Left colon (tissue), 2 donors: Measurements from ENCODE around the gene MTHFSD. TPM values are rescaled to one million over a fixed set of nuclear protein-coding genes. Genes with fewer than 3 reads are reported as not detected.
A peak's percentile ranks its signal among the peaks of the same experiment; 100 is the strongest.

Experiments
- ATAC-seq: fragments of 200-7000 bp; cut with Tn5 transposase; one replicate; pipeline ENCODE4 v1.9.1; 2020; ENCODE audit warnings: mild to moderate bottlenecking, moderate library complexity
- DNase-seq, 2 donors: peaks; one replicate each; pipeline ENCODE4 v3.0.0-alpha.2; 2020
- intact Hi-C, 2 donors: fragments of 100-400 bp; cut with DNase I in 1 of 2; cut with micrococcal nuclease in 1 of 2; formaldehyde crosslinking; loops; one replicate each; pipeline versions ENCODE4 v1.11.2 to v1.14.0; 2022; cut with DNase I, micrococcal nuclease
- total RNA-seq, 2 donors: library from RNA; stranded (reverse); fragmentation: NEBNext Ultra II Directional; extraction: Animal tissue kit (Norgen Biotek cat#: 25700); gene quantifications; one replicate each; pipeline ENCODE4 v1.2.1, GENCODE V29; 2021
- donor health status: DM: no; HTN: no; CAD: no.
- donor health status: DM: yes; HTN: yes; CAD: no.

MTHFSD gene
- total RNA-seq, 2 donors from 2014 or later = 18.6 to 23.3 TPM

DNA sequence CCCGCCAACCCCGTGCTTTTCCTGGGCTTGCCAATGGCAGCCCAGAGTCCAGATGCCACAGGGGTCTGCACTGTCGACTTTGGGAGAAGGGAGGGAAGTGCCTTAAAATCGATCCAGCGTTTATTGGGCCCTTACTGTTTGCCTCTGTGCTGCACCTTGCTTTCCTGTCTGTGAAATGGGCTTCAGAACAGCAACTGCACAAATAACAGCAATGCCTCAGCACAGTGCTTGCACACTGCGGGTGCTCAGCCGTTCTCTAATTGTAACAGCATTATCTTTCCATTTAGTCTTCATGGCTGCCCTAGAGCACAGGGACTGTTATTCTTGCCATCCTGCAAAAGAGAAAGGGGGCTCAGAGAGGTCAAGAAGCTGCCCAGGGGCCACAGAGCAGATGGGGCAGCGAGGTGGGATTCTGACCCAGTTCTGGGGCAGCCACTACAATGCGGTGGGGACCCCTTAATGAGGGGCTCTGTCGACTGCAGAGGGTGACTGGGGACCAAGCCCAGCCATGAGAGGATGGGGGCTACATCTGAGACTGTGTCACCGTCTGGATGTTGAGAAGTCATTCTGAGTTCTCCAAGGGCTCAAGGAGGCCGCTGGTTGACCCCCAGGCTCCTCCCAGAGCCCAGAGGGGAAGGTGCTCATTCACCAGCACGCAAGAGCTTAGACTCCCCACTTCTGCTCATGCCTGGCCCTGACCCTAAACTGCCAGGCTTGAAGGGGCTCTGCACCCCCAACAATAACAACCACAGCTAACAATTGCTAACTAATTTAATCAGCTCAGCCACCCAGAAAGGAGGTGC, 54.1 kb downstream of the MTHFSD start:
- intact Hi-C loops = no loop called here
- DNase-seq = no peak

DNA sequence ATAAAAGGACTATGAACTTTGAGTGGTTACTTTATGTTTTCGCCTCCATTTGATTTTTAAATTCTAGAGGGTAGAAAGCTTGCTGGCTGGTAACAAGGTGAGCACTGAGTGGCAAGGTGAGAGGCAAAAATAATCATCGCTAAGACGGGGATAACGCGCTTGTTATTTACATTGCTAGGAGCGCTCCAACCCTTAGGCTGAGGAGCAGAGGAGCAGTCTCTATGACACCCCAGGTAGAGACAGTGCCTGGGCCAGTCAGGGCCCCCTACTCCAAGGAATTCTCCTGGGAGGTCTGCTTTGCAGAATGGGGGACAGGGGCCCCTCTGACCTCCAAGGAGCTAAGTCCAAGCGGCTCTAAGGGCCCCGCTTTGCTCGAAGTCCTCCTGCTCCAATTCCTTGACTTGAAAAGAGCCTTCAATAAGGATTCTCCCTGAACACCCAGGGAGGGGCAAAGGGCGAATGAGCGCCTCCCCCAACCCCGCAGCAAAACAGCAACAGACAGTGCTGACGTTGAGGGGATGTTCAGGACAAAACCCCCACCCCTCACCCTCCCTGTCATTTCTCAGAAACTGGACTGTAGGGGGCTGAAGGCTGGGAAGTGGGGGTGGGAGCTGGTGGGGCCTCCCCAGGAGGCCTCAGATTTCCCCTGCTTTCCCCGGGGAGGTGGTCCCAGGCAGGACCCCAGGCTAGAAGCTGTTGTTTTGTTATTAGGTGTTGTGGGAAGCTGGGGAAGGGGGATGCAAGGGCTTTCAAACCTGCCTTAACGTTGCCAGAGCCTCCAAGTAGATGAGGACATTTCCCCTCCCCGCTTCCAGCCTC, 54.9 kb downstream of the MTHFSD start:
- DNase-seq (no peak), ATAC-seq (no peak)
- intact Hi-C loops = no loop called here

More for the DNA sequence above, 54.1 kb downstream of the MTHFSD start:
- ATAC-seq = no peak

DNA sequence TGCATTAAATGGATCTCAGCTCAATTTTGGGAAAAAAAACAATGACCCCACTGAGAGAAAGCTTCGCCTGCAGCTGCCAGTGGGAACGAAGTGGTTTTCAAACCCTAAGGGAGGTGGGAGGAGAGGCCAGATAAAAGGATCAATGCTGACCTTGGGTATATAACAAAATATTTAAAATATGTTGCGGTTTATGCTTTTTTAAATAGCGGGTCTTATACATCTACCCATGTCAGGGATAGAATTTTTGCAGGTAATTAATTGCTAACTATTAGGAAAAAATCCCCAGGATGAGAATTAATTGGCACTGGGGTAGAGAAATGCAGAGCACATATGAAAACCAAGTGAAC, 55.6 kb downstream of the MTHFSD start:
- ATAC-seq = no peak
- intact Hi-C loops = no loop called here

DNA sequence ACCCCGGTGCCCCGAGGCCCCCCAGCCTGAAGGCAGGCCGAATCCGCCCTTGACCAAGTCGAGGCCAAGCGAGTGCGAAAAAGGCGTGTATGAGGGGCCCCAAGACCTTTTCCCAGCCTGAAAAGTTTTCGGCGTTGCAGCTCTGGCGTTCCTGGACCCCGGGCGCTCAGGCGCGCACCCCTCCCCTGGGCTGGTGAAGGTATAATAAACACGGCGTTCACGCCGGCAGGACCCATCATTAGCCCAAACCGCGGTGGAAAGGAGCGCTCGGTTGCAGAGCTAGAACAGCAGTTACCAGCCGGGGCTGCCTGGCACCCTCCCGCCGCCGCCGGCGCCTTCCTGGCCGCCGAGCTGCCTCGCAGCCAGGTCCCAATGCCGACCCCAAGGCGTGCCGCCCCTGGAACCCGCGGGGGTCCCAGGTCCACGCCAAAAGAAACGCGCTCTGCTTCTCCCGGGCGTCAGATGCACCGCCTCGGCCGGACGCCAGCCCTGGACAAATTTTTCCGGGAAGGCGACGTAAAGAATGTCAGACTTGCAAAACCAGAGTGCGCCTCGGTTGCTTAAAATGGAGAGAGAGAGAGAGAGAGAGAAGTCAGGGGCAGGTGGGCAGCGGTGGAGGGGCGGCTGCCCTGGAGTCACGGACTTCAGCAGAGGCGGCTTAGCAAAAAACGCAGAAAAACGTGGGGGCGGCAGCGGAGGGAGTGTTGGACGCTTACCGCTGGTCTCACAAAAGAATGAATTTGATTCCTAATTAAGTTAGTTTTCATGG, 56.2 kb downstream of the MTHFSD start:
- intact Hi-C loops = no loop called here

More for the DNA sequence above, 55.6 kb downstream of the MTHFSD start:
- no peak for DNase-seq

DNA sequence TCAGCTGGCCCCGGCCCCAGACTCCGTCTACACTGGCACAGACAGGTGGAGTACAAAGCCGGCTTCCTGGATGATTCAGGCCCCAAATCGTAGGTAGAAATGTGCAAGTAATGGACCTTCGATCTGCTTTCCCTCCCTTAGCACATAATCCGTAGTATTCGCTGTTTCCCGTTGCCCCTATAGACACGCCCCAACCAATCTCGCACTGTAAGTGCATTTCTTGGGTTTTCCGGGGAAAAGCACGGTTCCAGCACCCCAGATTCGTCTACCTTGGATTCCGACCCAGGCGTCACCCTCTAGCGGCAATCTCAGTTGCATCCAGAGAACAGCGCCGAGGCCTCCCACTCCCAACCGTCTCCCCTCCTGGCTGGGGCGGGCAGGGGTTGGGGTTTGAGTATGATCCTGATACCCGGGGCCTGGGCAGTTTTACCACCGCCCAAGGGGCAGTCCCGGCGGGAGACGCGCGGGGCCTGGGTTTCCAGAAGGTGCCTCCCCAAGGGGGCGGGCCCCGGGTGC, 56.8 kb downstream of the MTHFSD start:
- intact Hi-C loops = no loop called here
- DNase-seq = no peak
- no peak for ATAC-seq

More for the DNA sequence above, 56.2 kb downstream of the MTHFSD start:
- ATAC-seq (no peak), DNase-seq (peak in 1 of 2 donors; percentile 30)

DNA sequence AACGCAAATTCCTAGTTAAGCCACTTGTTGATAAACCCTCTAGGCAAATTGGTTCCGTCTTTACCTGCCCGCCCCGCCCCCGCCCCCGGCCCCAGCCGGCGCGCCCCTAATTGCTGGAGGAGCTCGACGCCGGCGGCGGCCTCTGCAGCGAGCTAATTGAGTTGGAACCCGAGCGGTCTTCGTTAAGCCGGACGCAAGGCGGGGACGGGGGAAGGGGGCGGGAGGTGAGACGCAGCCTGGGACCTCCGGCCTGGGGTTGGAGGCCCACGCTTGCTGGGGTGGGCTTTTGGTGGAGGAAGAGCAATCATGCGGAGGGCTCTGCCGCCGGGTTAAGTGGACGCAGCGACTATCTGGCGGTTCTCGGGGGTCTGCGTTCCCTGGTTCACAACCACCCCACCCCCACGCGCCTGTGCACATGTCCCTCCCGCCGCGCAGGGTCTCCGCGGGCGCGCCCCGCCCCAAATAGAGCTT, 57.4 kb downstream of the MTHFSD start:
- ATAC-seq (no peak), DNase-seq (peak in 1 of 2 donors; percentile 16)

DNA sequence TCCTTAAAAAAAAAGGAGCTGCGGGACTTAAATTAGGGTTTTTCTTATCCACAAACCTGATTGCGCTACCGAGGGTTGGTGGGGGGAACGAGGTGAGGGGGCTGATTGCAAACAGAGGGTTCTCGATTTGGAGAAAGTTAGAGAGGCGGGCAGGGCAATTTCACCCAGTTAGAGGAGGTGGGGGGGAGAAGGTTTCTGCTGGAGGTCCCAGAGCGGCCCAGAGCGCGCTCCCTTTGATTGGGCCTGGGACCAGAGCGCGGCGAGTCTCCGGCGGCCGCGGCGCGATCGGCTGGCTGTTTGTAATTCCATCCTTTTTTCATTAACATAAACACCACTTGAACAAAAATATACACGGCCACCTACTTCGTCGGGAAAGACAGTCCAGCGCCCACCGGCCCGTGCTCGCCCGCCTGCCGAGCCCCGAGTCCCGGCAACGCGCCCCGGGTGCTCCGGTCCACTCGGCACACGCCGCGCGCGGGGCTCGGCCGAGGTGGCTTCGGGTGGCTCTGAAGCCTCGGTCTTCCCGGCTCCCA, 58.0 kb downstream of the MTHFSD start:
- ATAC-seq (no peak), DNase-seq (peak in 1 of 2 donors; percentile 29)
- intact Hi-C loops = no loop called here

More for the DNA sequence above, 57.4 kb downstream of the MTHFSD start:
- intact Hi-C loops = no loop called here

DNA sequence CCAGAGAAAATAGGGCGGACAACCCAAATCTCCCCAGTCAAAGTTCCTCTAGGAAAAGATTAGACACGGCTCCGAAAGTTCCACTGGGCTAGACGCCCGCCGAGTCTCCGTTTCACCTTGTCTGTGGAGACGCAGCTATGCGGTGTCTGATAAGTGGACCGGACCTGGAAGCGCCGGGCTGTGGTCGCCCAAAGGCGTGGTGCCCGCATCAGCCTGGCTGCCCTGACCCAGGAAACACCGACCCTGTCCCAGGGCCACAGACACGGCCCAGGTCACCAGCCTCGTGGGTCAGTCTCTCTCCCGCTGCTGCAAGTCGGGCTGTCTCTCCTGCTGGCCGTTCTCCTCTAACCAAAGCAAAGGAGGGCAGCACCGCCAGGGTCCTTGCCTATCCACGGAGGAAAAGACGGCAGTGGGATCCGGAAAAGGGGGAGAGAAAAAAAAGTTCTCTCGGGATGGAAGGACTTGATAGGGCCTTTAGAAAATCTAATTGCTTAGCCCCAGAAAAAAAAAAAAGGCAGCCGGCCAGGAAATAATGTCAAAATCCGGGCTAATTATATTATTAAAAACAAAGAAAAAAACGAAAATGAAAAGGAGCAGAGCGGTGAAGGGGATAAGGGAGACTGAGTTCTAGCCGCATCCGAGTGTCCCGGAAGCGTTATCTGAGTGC, 58.6 kb downstream of the MTHFSD start:
- DNase-seq (peak in 1 of 2 donors; percentile 8), ATAC-seq (no peak)
- intact Hi-C loops = no loop called here

DNA sequence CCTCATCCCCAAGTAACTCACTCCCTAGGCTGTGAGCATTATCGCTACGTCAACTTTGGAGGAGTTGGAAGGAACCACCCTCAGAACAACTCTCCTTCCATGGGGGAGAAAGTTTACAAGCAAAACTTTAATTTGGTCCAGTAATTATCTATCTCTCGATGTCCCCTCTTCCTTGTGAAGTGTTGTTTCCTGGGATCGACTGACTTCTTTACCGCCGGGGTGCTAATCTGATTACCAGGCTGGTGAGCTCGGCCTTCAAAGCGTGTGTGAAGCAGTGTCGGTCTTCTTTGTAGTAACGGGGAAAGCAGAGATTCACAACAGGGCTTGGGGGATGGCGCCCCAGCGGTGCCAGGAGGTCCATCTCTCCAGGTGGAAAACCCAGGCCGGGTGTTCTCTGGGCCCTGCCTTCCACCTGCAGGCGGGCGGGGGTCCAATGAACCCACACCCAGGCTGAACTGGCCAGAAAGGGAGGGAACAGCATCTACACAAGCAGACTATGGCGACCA, 59.2 kb downstream of the MTHFSD start:
- ATAC-seq (no peak), DNase-seq (peak in 1 of 2 donors; percentile 21)
- intact Hi-C loops = no loop called here

DNA sequence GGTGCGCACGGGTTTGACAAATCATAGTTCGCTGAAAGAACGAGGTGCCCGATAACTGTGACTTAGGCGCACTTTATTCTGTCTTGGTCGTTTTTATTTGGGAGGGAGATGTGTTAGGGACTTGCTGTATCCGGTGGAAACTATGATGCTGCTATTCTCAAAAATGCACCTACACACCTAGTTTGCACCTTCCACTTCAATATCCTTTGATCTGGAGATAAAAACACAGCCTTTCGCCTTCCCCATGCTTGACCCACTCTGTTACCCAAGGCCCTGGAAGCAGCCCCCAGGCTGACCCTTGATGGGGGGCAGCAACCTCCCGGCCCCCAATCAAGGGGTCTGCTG, 59.7 kb downstream of the MTHFSD start:
- DNase-seq (peak in 1 of 2 donors; percentile 1), ATAC-seq (no peak)
- intact Hi-C loops = no loop called here

DNA sequence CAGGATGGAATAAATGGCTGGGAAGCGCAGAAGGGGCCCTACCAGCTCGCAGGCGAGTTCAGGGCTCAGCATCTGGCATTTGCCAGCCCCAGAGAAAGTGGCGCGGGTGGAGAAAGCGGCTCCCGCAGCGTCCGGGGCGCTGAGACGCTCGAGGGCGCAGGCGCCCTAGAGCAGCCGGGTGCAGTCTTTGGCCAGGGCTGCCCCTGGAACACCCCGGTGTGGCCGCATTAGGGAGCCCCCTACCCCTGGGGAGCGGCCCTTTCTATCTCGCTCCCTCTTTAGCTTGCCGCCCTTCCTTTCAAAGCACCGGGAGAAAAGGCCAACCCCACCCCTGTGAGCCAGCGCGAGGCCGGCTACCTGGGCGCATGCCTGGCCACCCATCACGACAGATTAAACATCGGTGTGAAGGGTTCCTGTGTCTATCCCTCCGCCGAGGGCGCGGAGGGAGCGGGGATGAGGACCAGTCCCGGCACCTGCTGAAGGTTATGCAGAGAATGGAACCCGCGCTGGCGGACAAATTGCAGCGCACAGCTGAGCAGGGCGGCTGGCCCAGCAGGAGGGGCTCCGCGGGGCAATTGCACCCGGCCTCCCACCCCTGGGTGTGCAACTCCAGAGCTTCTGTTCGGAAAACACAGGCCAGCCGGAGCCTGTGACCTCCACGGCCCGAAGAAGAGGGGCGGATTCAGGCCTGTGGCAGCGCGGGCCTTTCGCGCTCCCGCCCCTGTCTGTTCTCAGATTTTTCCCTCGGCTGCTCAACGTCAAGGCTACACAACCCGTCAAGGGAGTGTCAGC, 60.3 kb downstream of the MTHFSD start:
- ATAC-seq (no peak), DNase-seq (peak in 1 of 2 donors; percentile 38)
- intact Hi-C loops = no loop called here

DNA sequence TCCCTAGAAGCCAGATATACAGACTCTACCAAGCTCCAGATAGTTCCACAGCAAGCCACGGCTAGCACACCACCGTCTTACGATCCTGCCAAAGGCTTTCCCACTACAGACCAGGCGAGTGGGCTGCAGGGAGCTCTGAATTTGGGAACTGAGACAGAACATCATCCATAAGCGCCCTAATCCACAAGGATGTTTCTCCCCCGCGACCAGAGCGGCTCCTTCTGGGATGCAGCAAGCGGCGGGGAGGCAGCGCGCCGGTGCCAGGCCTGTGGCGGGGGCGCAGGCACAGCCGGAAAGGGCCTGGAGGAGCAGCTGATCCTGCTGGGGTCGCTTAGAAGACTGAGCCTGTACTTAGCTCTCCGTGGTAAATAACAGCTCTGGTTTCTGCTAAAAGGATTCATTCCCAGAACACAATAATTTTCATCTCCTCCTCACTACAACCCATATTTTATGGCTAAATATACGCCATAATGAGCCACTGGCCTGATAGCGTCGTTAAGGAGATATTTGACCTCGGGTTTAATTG, 60.9 kb downstream of the MTHFSD start:
- intact Hi-C loops = no loop called here
- peak in 1 of 2 donors; percentile 19 for DNase-seq
- ATAC-seq = no peak

DNA sequence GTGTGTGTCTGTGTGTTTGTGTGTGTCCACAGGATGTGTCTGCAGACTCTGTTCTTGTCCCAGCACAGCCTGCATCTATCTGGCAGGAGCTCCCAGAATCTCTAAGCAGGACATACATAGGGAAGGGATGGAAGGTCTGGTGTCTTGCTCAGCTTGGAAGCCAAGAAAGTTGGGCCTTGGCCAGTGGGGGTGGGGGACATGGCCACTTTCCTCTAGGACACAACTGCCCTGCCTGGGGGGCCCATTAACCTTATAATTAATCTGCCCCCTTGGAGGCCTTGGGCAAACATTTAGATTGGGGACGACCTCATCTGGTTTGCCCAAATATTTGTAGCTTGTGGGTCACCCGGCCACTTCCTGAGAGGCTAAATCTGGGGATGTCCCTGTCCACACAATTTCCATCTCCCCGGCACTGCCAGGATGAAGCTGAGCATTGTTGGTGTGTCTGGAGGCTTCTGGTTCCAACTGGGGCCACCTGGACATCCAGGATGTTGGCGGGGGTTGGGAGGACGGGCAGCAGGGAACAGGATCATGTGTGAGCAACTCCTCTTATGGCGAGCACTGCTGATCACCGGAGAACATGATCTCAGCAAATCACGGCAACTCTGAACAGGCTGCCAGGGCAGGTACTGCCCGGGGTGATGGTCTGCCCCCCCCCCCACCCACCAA, 61.9 kb downstream of the MTHFSD start:
- ATAC-seq = no peak
- no peak for DNase-seq
- intact Hi-C loops = no loop called here

DNA sequence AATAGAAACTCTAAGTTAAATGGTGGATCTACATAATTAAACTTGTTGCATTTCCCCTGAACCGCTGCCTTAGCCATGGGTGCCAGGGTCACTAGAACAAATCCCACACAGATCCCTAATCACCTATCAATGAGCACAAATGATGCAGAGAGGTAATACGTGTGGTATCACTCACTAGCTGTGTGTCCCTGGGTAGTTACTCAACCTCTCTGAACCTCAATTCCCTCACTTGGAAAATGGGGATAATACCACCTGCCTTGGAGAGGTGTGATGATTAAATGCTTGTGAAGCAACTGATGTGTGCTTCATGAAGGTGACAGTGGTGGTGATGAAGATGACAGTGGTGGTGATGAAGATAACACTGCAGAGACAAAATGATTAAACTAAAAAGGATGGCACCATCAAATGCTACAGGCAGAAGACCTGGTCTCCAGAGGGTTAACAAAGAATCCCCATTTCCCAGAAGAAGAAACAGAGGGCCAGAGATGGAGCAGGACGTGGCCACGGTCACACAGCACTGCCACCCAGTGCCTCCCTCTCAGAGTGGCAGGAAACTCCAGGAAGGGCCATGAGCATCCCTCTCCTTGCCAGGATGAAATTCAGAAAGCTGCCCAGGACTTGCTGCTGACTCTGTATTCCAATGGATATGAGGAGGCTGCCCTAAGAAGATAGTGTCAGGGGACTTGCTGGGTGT, 62.6 kb downstream of the MTHFSD start:
- DNase-seq = no peak
- ATAC-seq = no peak
- intact Hi-C loops = no loop called here

DNA sequence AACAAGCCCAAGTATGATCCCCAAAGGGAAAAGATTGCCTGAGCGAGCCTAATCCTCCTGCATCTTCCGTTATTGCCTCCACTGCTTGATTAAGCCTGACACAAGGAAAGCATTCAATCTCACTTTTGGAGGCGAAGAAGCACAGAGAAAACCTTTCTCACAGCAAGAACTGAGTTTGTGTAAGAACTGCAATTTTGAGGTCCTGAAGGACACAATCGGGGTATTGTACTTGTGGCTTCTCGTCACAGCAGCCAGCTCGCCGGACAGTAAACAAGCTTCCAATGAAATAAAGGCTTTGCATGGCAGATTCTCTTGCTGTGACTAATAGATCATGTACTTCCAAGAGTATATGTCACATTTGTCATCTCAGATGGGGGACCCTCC, 63.4 kb downstream of the MTHFSD start:
- intact Hi-C loops = no loop called here
- no peak for DNase-seq

More for the DNA sequence above, 63.4 kb downstream of the MTHFSD start:
- no peak for ATAC-seq
